ENCODE results near the gene DBT.

- TF ChIP-seq CTCF (IDR thresholded peaks at IDR 0.05) (no peak), POLR2A (IDR thresholded peaks at IDR 0.05) (no peak)
These were observed 36.5 kb downstream of the DBT start for GRCh38 chr1:100213141-100213540.
